Neural cell (in vitro differentiated cells): ENCODE data around the gene LAMB4.

ENCODE experiments used
- EZH2 ChIP-seq: fragments of 200-600, 300-800 bp; shearing (Covaris generic), sonication (generic); IDR thresholded peaks from 2 replicates; pipeline ENCODE4 v1.6.1; 2014; ENCODE audit warnings: antibody characterized with exemption, low read length, borderline replicate concordance, mild to moderate bottlenecking; ENCODE audit not compliant: insufficient read depth, poor library complexity, severe bottlenecking
- REST ChIP-seq: IDR thresholded peaks from 2 replicates; pipeline ENCODE4 v1.6.1; 2012; ENCODE audit warnings: borderline replicate concordance
- SMC3 ChIP-seq: fragments of 450-650 bp; conservative IDR thresholded peaks from 2 replicates; pipeline ENCODE4 v1.6.1; 2014; ENCODE audit warnings: antibody characterized with exemption, mild to moderate bottlenecking, moderate library complexity; ENCODE audit not compliant: poor library complexity
- TF ChIP-seq, protein P1 (sequence below): fragments of 450-650 bp; IDR thresholded peaks from 2 replicates; pipeline ENCODE4 v1.5.1; 2014; ENCODE audit warnings: antibody characterized with exemption, mild to moderate bottlenecking, moderate library complexity; ENCODE audit not compliant: poor library complexity, severe bottlenecking

- TF ChIP-seq REST = no peak
- TF ChIP-seq EZH2 = no peak
- TF ChIP-seq, protein P1, sequence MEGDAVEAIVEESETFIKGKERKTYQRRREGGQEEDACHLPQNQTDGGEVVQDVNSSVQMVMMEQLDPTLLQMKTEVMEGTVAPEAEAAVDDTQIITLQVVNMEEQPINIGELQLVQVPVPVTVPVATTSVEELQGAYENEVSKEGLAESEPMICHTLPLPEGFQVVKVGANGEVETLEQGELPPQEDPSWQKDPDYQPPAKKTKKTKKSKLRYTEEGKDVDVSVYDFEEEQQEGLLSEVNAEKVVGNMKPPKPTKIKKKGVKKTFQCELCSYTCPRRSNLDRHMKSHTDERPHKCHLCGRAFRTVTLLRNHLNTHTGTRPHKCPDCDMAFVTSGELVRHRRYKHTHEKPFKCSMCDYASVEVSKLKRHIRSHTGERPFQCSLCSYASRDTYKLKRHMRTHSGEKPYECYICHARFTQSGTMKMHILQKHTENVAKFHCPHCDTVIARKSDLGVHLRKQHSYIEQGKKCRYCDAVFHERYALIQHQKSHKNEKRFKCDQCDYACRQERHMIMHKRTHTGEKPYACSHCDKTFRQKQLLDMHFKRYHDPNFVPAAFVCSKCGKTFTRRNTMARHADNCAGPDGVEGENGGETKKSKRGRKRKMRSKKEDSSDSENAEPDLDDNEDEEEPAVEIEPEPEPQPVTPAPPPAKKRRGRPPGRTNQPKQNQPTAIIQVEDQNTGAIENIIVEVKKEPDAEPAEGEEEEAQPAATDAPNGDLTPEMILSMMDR = no peak
- TF ChIP-seq SMC3 = no peak
These were observed 101.1 kb downstream of the LAMB4 start for GRCh38 chr7:108029034-108029433.
